H9 (cell line): ENCODE results near the gene GP2. TPM values are rescaled to one million over a fixed set of nuclear protein-coding genes. Genes with fewer than 3 reads are reported as not detected.

Experiments
- DNase-seq: peaks from one replicate; pipeline ENCODE4 v3.0.0-alpha.2; 2017
- H2AFZ ChIP-seq: one replicate; pipeline ENCODE4 v1.6.1; 2013; ENCODE audit warnings: mild to moderate bottlenecking, low read length, control low read depth, moderate library complexity
- H2AK5ac ChIP-seq: 2 replicates; pipeline ENCODE4 v1.6.1; 2013; ENCODE audit warnings: low read length, control low read depth, mixed read lengths; ENCODE audit not compliant: insufficient read length
- H2BK120ac ChIP-seq: one replicate; pipeline ENCODE4 v1.6.1; 2013; ENCODE audit warnings: low read depth, mild to moderate bottlenecking, low read length, control low read depth, inconsistent platforms; ENCODE audit not compliant: poor library complexity, severe bottlenecking
- H2BK12ac ChIP-seq: 2 replicates; pipeline ENCODE4 v1.6.1; 2013; ENCODE audit warnings: low read length, control low read depth, mixed read lengths, low read depth; ENCODE audit not compliant: insufficient read length
- H2BK15ac ChIP-seq: 2 replicates; pipeline ENCODE4 v1.6.1; 2013; ENCODE audit warnings: low read depth, low read length, control low read depth
- H2BK20ac ChIP-seq: one replicate; pipeline ENCODE4 v1.6.1; 2013; ENCODE audit warnings: low read depth, mild to moderate bottlenecking, low read length, control low read depth, inconsistent platforms; ENCODE audit not compliant: poor library complexity, severe bottlenecking
- H2BK5ac ChIP-seq: 2 replicates; pipeline ENCODE4 v1.6.1; 2013; ENCODE audit warnings: low read length, control low read depth, mixed read lengths; ENCODE audit not compliant: insufficient read length
- H3K14ac ChIP-seq: 2 replicates; pipeline ENCODE4 v1.6.1; 2013; ENCODE audit warnings: low read length, control low read depth; ENCODE audit not compliant: insufficient read depth
- H3K18ac ChIP-seq: 2 replicates; pipeline ENCODE4 v1.6.1; 2013; ENCODE audit warnings: low read depth, mild to moderate bottlenecking, mixed read lengths, low read length, control low read depth; ENCODE audit not compliant: insufficient read length
- H3K23ac ChIP-seq: 2 replicates; pipeline ENCODE4 v1.6.1; 2013; ENCODE audit warnings: low read length, control low read depth, mixed read lengths, low read depth; ENCODE audit not compliant: insufficient read length
- H3K23me2 ChIP-seq: 2 replicates; pipeline ENCODE4 v1.6.1; 2013; ENCODE audit warnings: low read depth, mild to moderate bottlenecking, mixed read lengths, low read length, control low read depth; ENCODE audit not compliant: insufficient read length, poor library complexity, severe bottlenecking
- H3K27ac ChIP-seq: 2 replicates; pipeline ENCODE4 v1.5.1; 2013; ENCODE audit warnings: low read length, control low read depth, mixed read lengths, low read depth; ENCODE audit not compliant: insufficient read length
- H3K27me3 ChIP-seq: 2 replicates; pipeline ENCODE4 v1.6.1; 2013; ENCODE audit warnings: low read length, control low read depth, inconsistent platforms; ENCODE audit not compliant: insufficient read depth
- H3K4ac ChIP-seq: 2 replicates; pipeline ENCODE4 v1.6.1; 2013; ENCODE audit warnings: low read depth, mild to moderate bottlenecking, control low read depth, inconsistent platforms, low read length, moderate library complexity
- H3K4me1 ChIP-seq: 2 replicates; pipeline ENCODE4 v1.6.1; 2013; ENCODE audit warnings: low read length, control low read depth, inconsistent platforms; ENCODE audit not compliant: insufficient read depth
- H3K4me2 ChIP-seq: 2 replicates; pipeline ENCODE4 v1.6.1; 2013; ENCODE audit warnings: low read length, control low read depth, mixed read lengths; ENCODE audit not compliant: insufficient read length, insufficient read depth
- H3K56ac ChIP-seq: 2 replicates; pipeline ENCODE4 v1.6.1; 2013; ENCODE audit warnings: low read depth, mild to moderate bottlenecking, mixed read lengths, low read length, control low read depth; ENCODE audit not compliant: insufficient read length
- H3K79me1 ChIP-seq: 2 replicates; pipeline ENCODE4 v1.6.1; 2013; ENCODE audit warnings: low read depth, mild to moderate bottlenecking, moderate library complexity, low read length, control low read depth, inconsistent platforms; ENCODE audit not compliant: insufficient read depth, poor library complexity, severe bottlenecking
- H3K79me2 ChIP-seq: 2 replicates; pipeline ENCODE4 v1.6.1; 2013; ENCODE audit warnings: low read length, control low read depth, inconsistent platforms; ENCODE audit not compliant: insufficient read depth
- H3K9ac ChIP-seq: 2 replicates; pipeline ENCODE4 v1.6.1; 2013; ENCODE audit warnings: low read length, control low read depth, mixed read lengths; ENCODE audit not compliant: insufficient read length; ENCODE audit errors: extremely low read depth
- H3K9me3 ChIP-seq: one replicate; pipeline ENCODE4 v1.6.1; 2013; ENCODE audit warnings: low read depth, low read length, inconsistent platforms; ENCODE audit not compliant: control insufficient read depth
- H3T11ph ChIP-seq: one replicate; pipeline ENCODE4 v1.6.1; 2013; ENCODE audit warnings: mild to moderate bottlenecking, low read length, control low read depth, inconsistent platforms
- H4K20me1 ChIP-seq: one replicate; pipeline ENCODE4 v1.6.1; 2013; ENCODE audit not compliant: control insufficient read depth, insufficient read length, insufficient read depth
- H4K5ac ChIP-seq: 2 replicates; pipeline ENCODE4 v1.6.1; 2013; ENCODE audit warnings: low read depth, mild to moderate bottlenecking, mixed read lengths, low read length, control low read depth; ENCODE audit not compliant: insufficient read length
- H4K8ac ChIP-seq: replicated peaks from 2 replicates; pipeline ENCODE4 v1.6.1; 2013; ENCODE audit warnings: low read length, control low read depth, mixed read lengths, low read depth; ENCODE audit not compliant: insufficient read length
- H4K91ac ChIP-seq: 2 replicates; pipeline ENCODE4 v1.6.1; 2013; ENCODE audit warnings: low read depth, mild to moderate bottlenecking, moderate library complexity, mixed read lengths, low read length, control low read depth; ENCODE audit not compliant: insufficient read length
- H3K27ac Mint-ChIP-seq, 3 experiments: 2 replicates in 2 of 3; 3 replicates in 1 of 3; pipeline ENCODE4 v1.8.0; 2020 to 2021; ENCODE audit warnings: mixed read lengths in 3 of 3, mild to moderate bottlenecking in 1 of 3, moderate library complexity in 1 of 3
- H3K27me3 Mint-ChIP-seq: 2 replicates; pipeline ENCODE4 v1.8.0; 2021; ENCODE audit warnings: low read depth, mild to moderate bottlenecking, moderate library complexity, mixed read lengths
- H3K36me3 Mint-ChIP-seq, 3 experiments: 2 replicates in 2 of 3; 3 replicates in 1 of 3; pipeline ENCODE4 v1.8.0; 2020 to 2021; ENCODE audit warnings: low read depth in 3 of 3, mixed read lengths in 3 of 3; ENCODE audit not compliant: insufficient read depth in 1 of 3
- H3K4me1 Mint-ChIP-seq, 2 experiments: 2 replicates each; pipeline ENCODE4 v1.8.0; 2020; ENCODE audit warnings: mixed read lengths in 2 of 2
- H3K4me3 Mint-ChIP-seq, 2 experiments: 2 replicates in 1 of 2; 3 replicates in 1 of 2; pipeline ENCODE4 v1.8.0; 2020 to 2021; ENCODE audit warnings: mild to moderate bottlenecking in 2 of 2, mixed read lengths in 2 of 2, moderate library complexity in 1 of 2
- H3K9me3 Mint-ChIP-seq, 2 experiments: 2 replicates in 1 of 2; 3 replicates in 1 of 2; pipeline ENCODE4 v1.8.0; 2020; ENCODE audit warnings: mild to moderate bottlenecking in 2 of 2, mixed read lengths in 2 of 2, moderate library complexity in 1 of 2
- WGBS: extraction: QIAGEN DNeasy Blood & Tissue Kit; methylation state at CpG from one replicate; pipeline ENCODE4 v1.1.7; 2013; ENCODE audit warnings: missing lambda C conversion rate, low lambda C conversion rate, mixed read lengths; ENCODE audit not compliant: insufficient read length; ENCODE audit errors: extremely low coverage; 5-methylcytosine and 5-hydroxymethylcytosine counted together
- total RNA-seq: library from RNA; stranded (reverse); gene quantifications from 2 replicates; pipeline ENCODE4 v1.2.1, GENCODE V29; 2021
- TF ChIP-seq, protein P1 (sequence below): fragments of 200-600 bp; sonication (generic); conservative IDR thresholded peaks from 3 replicates; pipeline ENCODE4 v1.8.0; 2021; ENCODE audit warnings: antibody characterized with exemption, mild to moderate bottlenecking

The GP2 gene
- total RNA-seq, 1 experiment from 2014 or later: not detected

DNA sequence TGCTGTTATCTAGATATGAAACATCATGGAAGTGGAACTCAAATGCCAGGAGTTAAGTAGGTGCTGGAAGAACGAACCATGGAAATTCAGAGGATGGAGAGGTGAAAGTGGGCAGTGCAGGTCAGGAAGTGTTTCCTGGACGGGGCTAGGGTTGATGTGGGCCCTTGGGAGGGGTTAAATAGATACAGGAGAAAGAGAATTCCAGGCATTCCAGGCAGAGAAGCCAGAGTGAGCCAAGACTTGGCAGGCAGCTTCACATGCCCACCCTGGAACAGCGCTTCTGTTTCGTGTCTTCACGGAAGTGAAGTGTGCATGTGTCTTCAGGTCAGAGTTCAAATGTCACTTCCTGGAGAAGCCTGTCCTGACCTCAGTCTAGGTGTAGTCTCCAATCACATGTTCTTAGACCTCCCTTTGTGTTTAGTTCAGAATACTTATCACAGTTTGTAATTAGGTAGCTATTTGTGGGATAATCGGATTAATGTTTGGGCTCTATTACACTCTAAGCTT lies 41.3 kb downstream of the GP2 start:
- Histone ChIP-seq H3K56ac (no peak overlapping the region), H4K5ac (no peak overlapping the region), H3K4me1 (peaks cover 2% of the 10 kb centered on the region; the same call in 1 of the 2 replicates), H3K18ac (no peak overlapping the region), H2BK12ac (no peak overlapping the region), H2BK5ac (no peak overlapping the region), H2BK15ac (no peak overlapping the region), H3K4ac (no peak overlapping the region), H3K27me3 (no peaks in the 10 kb centered on the region), H2AFZ (no peak overlapping the region), H3T11ph (no peak overlapping the region), H2BK20ac (no peak overlapping the region), H3K27ac (no peak overlapping the region), H3K14ac (no peak overlapping the region), H3K79me2 (no peaks in the 10 kb centered on the region), H4K8ac (no peak overlapping the region), H2BK120ac (no peak overlapping the region), H4K91ac (no peak overlapping the region), H3K23ac (no peak overlapping the region), H3K4me2 (no peak overlapping the region), H3K23me2 (peaks cover 3% of the 10 kb centered on the region), H4K20me1 (no peaks in the 10 kb centered on the region), H3K79me1 (no peaks in the 10 kb centered on the region), H2AK5ac (no peak overlapping the region), H3K9me3 (no peaks in the 10 kb centered on the region), H3K9ac (no peak overlapping the region)
- peaks cover 2% of the 10 kb centered on the region for H3K27me3 Mint-ChIP-seq
- no CpG with 5 or more reads among the region's 6 CpGs for WGBS
- TF ChIP-seq, protein P1, sequence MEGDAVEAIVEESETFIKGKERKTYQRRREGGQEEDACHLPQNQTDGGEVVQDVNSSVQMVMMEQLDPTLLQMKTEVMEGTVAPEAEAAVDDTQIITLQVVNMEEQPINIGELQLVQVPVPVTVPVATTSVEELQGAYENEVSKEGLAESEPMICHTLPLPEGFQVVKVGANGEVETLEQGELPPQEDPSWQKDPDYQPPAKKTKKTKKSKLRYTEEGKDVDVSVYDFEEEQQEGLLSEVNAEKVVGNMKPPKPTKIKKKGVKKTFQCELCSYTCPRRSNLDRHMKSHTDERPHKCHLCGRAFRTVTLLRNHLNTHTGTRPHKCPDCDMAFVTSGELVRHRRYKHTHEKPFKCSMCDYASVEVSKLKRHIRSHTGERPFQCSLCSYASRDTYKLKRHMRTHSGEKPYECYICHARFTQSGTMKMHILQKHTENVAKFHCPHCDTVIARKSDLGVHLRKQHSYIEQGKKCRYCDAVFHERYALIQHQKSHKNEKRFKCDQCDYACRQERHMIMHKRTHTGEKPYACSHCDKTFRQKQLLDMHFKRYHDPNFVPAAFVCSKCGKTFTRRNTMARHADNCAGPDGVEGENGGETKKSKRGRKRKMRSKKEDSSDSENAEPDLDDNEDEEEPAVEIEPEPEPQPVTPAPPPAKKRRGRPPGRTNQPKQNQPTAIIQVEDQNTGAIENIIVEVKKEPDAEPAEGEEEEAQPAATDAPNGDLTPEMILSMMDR: no peak
- no peaks in the 10 kb centered on the region; a peak in 3 of 5 replicates for H3K9me3 Mint-ChIP-seq
- H3K4me3 Mint-ChIP-seq: no peak overlapping the region
- no peaks in the 10 kb centered on the region for H3K36me3 Mint-ChIP-seq
- no peak for DNase-seq
- no peak overlapping the region; a peak in 2 of 7 replicates for H3K27ac Mint-ChIP-seq
- H3K4me1 Mint-ChIP-seq: peaks cover 8 to 17% of the 10 kb centered on the region in 2 experiments
